ENCODE measurements around the gene CFAP74.
A peak's percentile ranks its signal among the peaks of the same experiment; 100 is the strongest.
"Not testable (repeated sequence)": the region's sequence is repeated elsewhere in the genome, so short reads cannot be mapped to it uniquely, and the experiment has no call there.

Gene CFAP74

GRCh38 chr1:1946540-1946939 is 57.0 kb downstream of the CFAP74 start:
- DNase-seq: no peak

GRCh38 chr1:1945782-1946393 is 57.7 kb downstream of the CFAP74 start:
- DNase-seq: no peak

GRCh38 chr1:1943834-1944570 is 59.6 kb downstream of the CFAP74 start:
- DNase-seq: peak; percentile 30

- no peak for DNase-seq
Measured at GRCh38 chr1:1942753-1943656, 60.6 kb downstream of the CFAP74 start.

- DNase-seq: no peak
Measured at GRCh38 chr1:1941868-1942752, 61.5 kb downstream of the CFAP74 start.

- no peak for DNase-seq
Measured at GRCh38 chr1:1941211-1941841, 62.3 kb downstream of the CFAP74 start.

- DNase-seq: no peak
Measured at GRCh38 chr1:1940123-1940425, 63.5 kb downstream of the CFAP74 start.

- DNase-seq: no peak
Measured at GRCh38 chr1:1939296-1940122, 64.1 kb downstream of the CFAP74 start.

- no peak for DNase-seq
Measured at GRCh38 chr1:1938613-1939295, 64.8 kb downstream of the CFAP74 start.

GRCh38 chr1:1938276-1938573 is 65.4 kb downstream of the CFAP74 start:
- no peak for DNase-seq

GRCh38 chr1:1937549-1938275 is 65.9 kb downstream of the CFAP74 start:
- DNase-seq: no peak

GRCh38 chr1:1937061-1937460 is 66.5 kb downstream of the CFAP74 start:
- DNase-seq: no peak

GRCh38 chr1:1934848-1935247 is 68.7 kb downstream of the CFAP74 start:
- not testable (repeated sequence) for DNase-seq

- no peak for DNase-seq
Measured at GRCh38 chr1:1929639-1930545, 73.7 kb downstream of the CFAP74 start.

GRCh38 chr1:1929102-1929638 is 74.4 kb downstream of the CFAP74 start:
- DNase-seq: no peak

- no peak for DNase-seq
Measured at GRCh38 chr1:1928231-1929101, 75.1 kb downstream of the CFAP74 start.

- no peak for DNase-seq
Measured at GRCh38 chr1:1927751-1928150, 75.8 kb downstream of the CFAP74 start.
